ENCODE measurements around the gene ERF.

GRCh38 chr19:42235181-42235580 lies 19.7 kb downstream of the ERF start:
- TF ChIP-seq CTCF (IDR thresholded peaks at IDR 0.05) (no peak), EZH2 (IDR thresholded peaks at IDR 0.05; ENCODE audit: borderline replicate concordance, insufficient read depth, low read depth, low read length, poor library complexity, severe bottlenecking) (no peak)

Data from B cell (primary cell).